AG08396 (cell line): Measurements from ENCODE around the gene MYORG.
"Not testable (repeated sequence)": the region's sequence is repeated elsewhere in the genome, so short reads cannot be mapped to it uniquely, and the experiment has no call there.

ENCODE experiments used
- DNase-seq: peaks from one replicate; pipeline ENCODE4 v3.0.0; 2012; ENCODE audit warnings: low spot score, mixed read lengths

MYORG gene

GRCh38 chr9:34368796-34369195 lies 7.9 kb downstream of the MYORG start:
- DNase-seq = not testable (repeated sequence)

GRCh38 chr9:34367751-34368410 lies 8.8 kb downstream of the MYORG start:
- not testable (repeated sequence) for DNase-seq

- no peak for DNase-seq
These were observed 10.3 kb downstream of the MYORG start for GRCh38 chr9:34366365-34366764.

- no peak for DNase-seq
These were observed 11.4 kb downstream of the MYORG start for GRCh38 chr9:34365282-34365681.

- DNase-seq = no peak
These were observed 12.9 kb downstream of the MYORG start for GRCh38 chr9:34363619-34364351.

GRCh38 chr9:34362614-34363214 lies 14.0 kb downstream of the MYORG start:
- no peak for DNase-seq

- DNase-seq = not testable (repeated sequence)
These were observed 23.7 kb downstream of the MYORG start for GRCh38 chr9:34352957-34353356.

- DNase-seq = not testable (repeated sequence)
These were observed 24.5 kb downstream of the MYORG start for GRCh38 chr9:34352122-34352652.

GRCh38 chr9:34349324-34349723 lies 27.4 kb downstream of the MYORG start:
- DNase-seq = no peak

- DNase-seq = no peak
These were observed 28.9 kb downstream of the MYORG start for GRCh38 chr9:34347800-34348158.

- DNase-seq = no peak
These were observed 29.6 kb downstream of the MYORG start for GRCh38 chr9:34346873-34347799.

GRCh38 chr9:34343605-34344004 lies 33.1 kb downstream of the MYORG start:
- no peak for DNase-seq

GRCh38 chr9:34343090-34343489 lies 33.6 kb downstream of the MYORG start:
- DNase-seq = no peak

GRCh38 chr9:34341659-34342295 lies 34.9 kb downstream of the MYORG start:
- DNase-seq = no peak

- no peak for DNase-seq
These were observed 37.9 kb downstream of the MYORG start for GRCh38 chr9:34338665-34339385.

GRCh38 chr9:34338079-34338478 lies 38.6 kb downstream of the MYORG start:
- not testable (repeated sequence) for DNase-seq

GRCh38 chr9:34337403-34337802 lies 39.3 kb downstream of the MYORG start:
- no peak for DNase-seq

GRCh38 chr9:34335376-34335775 lies 41.3 kb downstream of the MYORG start:
- DNase-seq = no peak

- DNase-seq = no peak
These were observed 41.8 kb downstream of the MYORG start for GRCh38 chr9:34334916-34335315.

GRCh38 chr9:34334337-34334824 lies 42.3 kb downstream of the MYORG start:
- DNase-seq = no peak

GRCh38 chr9:34333836-34334235 lies 42.9 kb downstream of the MYORG start:
- DNase-seq = no peak
